NOMO-1 treated with dmso at 0.1 percent for 144 hours (cell line): ENCODE results near the gene NRP2.

Source experiments
- DNase-seq: peaks from one replicate; lab custom pipeline; 2025; ENCODE audit not compliant: unreplicated experiment; lab: John Stamatoyannopoulos, UW

NRP2 gene

DNA sequence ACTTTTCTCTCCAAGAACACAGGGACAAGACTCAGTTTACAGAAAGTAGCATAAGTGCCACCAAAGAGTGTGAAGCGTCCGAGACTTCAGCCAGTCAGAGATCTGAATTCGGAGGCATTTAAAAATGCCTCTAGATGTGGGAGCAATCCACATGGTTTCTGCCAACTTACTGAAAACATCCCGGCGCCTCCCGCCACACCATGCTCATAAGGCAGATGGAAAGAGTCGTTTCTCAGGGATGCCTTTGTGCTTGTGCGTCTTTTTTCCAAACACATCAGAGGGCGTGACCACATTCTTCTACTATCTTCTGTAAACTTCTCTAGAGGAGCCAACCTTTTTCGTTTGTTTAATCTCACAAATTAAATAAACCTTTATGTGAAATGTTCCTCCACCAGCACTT, 88.7 kb downstream of the NRP2 start:
- no peak for DNase-seq

DNA sequence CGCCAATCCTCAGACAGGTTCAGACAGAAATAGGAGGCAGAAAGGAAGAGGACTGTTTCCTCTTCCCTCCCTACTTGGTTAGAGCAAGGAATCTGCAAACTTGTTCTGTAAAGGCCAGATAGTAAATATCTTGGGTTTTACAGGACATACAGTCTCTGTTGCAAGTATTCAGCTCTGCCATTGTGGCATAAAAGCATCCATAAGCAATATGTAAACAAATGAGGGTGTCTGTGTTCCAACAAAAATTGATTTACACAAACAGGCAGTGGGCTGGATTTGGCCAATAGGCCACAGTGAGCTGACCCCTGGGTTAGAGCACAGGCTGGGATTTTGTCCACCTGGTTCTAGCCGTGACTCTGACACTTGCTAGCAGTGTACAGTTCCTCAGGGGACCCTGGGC, 89.4 kb downstream of the NRP2 start:
- DNase-seq = no peak

DNA sequence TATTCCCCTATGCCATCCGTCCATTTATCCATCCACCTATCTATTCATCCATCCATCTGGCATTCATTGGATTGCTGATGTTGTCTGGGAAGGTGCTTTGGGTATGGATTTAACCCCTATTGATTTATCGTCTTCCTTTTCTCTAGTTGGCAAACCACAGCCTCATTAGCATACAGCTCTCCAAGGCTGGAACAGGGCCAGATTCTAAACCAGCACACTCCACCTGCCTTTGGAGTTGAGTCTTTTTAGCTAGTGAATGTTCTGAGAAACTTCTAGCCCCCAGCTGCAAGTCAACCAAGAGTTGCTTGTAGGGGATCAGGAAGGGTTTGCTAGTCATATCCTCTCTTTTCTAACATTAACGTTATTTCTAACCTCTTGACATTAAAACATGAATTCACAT, 90.7 kb downstream of the NRP2 start:
- no peak for DNase-seq

DNA sequence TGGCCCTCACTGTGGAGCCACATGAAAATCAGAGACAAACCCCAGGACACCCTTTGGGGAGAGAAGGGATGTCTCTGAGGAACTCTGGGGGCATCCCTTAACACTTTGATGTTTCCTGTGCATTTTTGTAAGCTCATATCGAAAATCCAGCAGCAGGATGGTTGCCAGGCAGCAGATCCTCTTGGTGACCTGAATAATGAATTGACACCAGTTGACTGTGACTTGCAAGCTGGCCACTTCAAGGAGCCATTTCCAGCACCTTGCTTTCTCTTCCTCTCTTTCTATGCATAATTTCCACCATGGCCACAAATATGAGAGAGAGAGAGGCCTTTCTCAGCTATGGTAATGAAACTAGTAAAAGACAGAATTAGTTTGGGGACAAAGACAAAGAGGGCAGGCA, 91.7 kb downstream of the NRP2 start:
- no peak for DNase-seq

DNA sequence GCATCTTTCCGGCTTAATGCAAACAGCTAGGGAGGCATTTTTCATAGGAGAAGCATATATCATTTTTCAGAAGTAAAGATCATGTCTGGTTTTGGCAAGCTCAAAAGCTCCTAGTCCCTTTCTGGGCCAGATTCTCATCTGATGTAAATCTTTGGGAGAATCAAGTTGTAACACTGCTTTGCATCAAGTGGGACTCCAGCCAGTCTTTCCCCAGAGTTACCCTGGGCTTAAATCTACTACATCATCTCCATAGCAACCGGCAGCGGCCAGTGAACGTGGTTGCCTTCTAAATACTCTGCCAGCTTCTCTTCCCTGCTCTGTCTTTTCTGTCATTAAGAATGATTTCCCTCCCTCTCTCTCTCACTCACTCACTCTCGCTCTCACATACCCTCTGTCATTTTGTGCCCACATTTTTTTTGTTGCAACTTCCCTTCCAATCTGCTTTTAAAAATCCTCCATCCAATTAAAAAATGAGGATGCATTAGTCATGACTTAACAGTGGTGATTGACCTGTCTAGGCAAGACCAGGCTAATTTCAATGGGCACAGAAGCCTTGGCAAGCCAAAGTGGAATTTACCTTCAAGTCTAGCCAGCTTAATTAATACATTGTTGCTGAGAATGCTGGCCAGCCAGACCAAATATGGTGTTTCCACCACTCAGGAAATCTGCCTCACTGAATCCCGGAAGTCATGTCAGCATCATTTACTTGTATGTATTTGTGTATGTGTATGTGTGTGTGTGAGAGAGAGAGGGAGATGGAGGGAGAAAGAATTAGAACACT, 93.0 kb downstream of the NRP2 start:
- no peak for DNase-seq

GRCh38 chr2:205776139-205776538, 93.8 kb downstream of the NRP2 start:
- DNase-seq = no peak

DNA sequence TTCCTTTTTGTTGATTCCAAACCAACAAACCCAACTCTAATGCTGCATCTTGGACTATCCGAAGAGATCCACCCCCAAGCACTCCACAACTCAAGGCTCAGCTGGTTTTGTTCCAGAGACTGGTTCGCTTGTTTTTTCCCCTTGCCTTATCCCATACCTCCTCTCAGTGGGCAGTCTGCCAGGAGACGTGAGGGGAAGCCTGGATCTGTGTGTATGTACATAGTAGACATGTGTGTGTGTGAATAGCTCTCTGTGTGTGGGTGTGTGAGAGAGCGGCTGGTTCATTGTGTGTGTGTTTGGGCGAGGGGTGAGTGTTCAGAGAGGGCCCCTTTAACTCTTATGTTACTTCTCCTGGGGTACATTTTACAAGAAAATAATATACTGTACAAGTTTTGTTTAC, 94.4 kb downstream of the NRP2 start:
- no peak for DNase-seq

DNA sequence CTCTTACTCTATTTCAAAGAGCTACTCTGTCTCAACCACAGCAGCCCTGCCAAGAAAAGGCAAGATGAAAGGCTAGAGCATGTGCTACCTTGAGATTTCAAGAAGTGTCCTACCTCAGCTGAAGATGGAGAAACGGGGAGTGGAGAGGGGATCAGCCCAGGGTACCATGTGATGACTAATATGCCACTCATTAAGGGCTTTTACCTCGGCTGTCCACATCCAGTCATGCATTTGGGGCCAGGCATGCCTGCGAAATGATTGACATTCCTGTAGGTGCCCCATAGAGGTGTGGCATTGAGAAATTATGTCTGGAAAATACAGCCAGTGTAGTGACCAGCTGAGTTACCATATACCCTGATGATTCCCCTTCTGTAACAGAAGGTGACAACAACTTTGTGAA, 96.1 kb downstream of the NRP2 start:
- no peak for DNase-seq

- DNase-seq = no peak
Observed at GRCh38 chr2:205780645-205781044, 98.3 kb downstream of the NRP2 start.

- no peak for DNase-seq
Observed at GRCh38 chr2:205781244-205781931, 99.1 kb downstream of the NRP2 start.

- no peak for DNase-seq
Observed at GRCh38 chr2:205782941-205783340, 100.6 kb downstream of the NRP2 start.

DNA sequence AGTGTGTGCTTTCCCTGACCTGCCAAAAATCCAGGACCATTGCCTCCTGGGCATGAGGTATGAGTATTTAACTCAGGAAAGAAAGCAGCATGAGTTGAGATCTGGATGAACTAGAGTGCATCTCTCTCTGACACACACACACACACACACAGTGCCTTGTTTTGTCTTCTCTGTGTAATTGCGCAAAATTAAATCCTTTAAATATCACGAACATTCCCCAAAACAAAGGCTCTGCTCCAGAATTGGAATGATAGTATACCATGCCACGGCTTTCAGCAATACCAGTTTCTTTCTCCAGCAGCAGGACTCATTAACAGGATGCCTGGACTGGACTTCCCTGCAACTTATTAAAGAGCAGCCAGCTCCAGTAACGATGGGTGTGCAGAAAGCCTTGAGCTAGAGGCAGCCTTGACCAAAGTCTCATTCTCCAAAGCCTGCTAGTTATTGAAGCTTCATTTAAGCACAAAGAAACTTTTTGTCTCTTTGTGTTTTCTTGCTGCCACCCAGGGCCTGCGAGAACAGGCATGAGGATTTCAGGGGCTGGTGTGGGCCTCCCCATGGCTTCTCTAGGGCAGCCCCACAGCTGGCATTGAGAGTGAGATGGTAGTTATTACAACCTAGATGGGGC, 101.7 kb downstream of the NRP2 start:
- DNase-seq = no peak

DNA sequence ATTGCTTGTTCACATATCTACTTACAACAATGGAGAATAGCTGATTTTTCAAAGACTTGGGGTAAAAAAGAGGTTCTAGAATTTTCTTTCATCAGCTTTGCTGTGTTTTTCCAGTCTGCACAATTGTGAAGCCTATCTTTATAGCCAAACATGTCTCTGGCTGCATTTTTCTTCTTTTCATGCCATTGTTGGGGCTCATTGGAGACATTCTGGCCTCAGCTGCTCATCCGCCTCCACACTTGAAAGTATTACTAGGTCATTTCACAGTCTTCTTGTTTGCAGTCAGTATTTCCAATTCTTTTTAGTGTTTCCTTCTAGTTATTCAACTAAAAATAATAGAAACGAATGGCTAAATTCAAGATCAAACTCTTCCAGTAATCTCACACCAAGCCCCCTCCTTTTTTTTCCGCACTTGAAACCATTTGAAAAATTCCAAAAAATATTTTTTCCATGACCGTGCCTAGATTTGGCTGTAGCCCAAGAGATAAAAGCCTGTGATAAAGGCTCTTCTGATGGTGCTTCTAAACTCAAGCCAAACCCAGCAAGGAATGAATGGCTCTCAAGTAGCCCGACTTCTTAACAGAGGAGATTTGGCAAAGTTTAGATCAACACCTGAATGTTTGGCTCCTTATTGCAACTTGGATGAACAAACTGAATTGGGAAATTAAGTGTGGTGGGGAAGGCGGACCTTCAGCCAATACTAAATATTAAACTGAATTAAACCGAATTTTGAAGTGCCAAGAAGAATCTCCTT, 103.4 kb downstream of the NRP2 start:
- no peak for DNase-seq

DNA sequence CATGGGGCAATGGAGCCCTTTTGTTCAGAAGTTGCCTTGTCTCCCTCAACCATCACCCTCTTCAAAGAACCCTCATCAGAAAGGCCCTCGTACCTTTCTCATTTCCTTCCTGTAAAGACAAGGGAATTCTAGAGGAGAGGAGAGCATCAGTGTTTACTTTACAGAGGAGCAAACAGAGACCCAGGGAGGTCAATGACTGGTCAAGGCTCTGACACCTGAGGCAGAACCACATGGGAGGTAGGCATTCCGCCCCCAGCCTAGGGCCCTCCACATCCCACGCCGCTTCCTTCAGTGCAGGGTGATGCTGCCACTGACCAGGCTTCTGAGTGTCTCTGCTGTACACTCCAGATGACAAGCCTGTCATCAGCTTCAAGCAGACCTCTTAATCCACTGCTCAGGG, 104.7 kb downstream of the NRP2 start:
- DNase-seq = no peak

GRCh38 chr2:205787761-205788160, 105.5 kb downstream of the NRP2 start:
- DNase-seq = no peak

DNA sequence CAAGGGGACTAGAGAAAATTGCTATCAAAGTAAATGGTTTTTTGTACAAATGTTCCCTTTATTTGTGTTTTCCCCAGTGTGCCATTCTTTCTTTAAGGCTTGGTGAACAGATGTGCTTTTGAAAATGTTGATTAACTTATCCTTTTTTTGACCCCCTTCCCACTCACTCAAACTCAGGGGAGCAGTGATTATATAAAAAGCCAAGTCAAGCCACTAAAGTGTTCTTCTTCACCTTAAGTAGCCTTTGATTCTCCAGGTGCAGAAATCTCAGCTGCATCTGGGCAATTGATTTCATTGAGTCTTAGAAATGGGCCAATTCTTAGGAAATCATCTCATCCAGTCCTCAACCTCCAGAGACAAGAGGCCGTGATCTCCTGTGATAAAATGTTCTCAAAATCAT, 107.6 kb downstream of the NRP2 start:
- DNase-seq = no peak

DNA sequence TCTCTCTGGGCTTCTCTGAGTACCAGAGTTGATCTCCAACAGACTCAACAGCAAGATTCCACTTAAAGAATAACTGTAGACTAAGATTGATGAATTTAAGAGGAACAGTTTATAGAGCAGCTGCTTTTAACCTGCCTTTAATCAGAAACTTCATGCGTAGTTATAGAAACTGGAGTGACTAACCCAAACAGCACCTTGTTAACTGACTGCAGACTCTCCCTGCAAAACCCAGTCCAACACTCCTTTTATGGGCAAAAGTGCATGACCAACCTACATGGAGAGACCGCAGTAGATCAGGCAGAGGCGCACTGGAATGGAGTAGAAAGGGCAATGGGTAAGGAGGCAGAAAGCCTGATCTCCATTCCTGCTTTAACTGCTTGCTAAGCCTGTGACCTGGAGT, 110.6 kb downstream of the NRP2 start:
- no peak for DNase-seq

DNA sequence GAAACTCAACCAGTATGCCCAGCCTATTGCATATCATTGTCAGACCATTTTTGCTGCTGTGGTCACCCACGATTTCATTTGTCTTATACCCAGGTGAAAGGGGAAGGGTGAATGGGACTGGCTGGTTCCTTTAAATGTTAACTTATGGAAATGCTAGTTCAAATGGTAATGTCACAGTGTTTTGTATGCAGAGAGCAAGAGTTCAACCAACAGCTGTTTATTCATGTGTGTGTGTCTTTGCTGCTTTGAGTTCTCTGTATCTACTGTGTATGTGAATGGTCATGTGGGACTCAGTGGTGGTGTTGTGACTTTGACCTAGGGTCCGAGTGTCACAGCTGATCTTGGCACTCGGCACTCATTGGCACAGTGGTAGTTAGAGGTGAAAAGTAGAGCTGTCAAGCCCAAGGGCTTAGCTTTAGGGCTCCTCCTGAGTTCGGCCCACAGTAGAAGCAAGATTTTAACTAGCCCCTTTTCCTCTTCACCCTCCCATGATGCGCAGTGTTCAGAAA, 114.6 kb downstream of the NRP2 start:
- no peak for DNase-seq

DNA sequence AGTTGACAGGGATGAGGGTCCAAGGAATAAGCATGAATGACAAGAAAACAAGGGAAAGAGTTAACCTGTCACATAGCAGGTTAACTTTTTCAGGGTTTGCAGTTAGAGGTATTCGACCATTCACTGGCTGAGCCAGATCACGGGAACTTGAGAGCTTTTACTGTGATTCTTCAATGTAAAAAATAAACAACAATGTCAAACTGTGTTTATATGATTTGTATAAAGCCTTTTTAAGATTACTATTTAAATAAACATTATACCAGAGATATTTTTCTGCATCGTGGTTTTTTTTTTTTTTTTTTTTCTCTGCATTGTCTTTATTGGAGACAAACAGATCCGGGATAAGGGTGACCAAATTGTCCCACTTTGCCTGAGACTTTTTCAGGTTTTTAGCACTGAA, 115.6 kb downstream of the NRP2 start:
- no peak for DNase-seq

GRCh38 chr2:205800224-205800623, 117.9 kb downstream of the NRP2 start:
- no peak for DNase-seq

- DNase-seq = no peak
Observed at GRCh38 chr2:205800773-205801172, 118.5 kb downstream of the NRP2 start.
